K562 (cell line): ENCODE measurements around the gene VMP1. TPM values are rescaled to one million over a fixed set of nuclear protein-coding genes. Genes with fewer than 3 reads are reported as not detected.

Experiments
- ATAC-seq: fragments of 200-7000 bp; cut with Tn5 transposase; 3 replicates; pipeline ENCODE4 v1.9.1; 2020; ENCODE audit warnings: moderate library complexity
- BruUV-seq: library from RNA; stranded (reverse); fragments of 400-500 nt; replicated peaks from 2 replicates; lab custom pipeline; 2021; lab: Mats Ljungman, UMichigan
- CTCF ChIA-PET: fragments of 300-600 bp; formaldehyde crosslinking; extraction: SDS; loops from one replicate; lab custom pipeline; 2021; ENCODE audit warnings: low intra/inter-chr PET ratio; lab: Yijun Ruan, JAX
- POLR2A ChIA-PET: fragments of 300-600, 350-650 bp; sonication (Branson Sonifier 250); formaldehyde crosslinking; extraction: SDS; loops from one replicate; lab custom pipeline; 2021; ENCODE audit warnings: antibody characterized with exemption, inconsistent platforms; lab: Yijun Ruan, JAX
- DNase-seq, 4 experiments: peaks; one replicate each; pipeline versions ENCODE4 v3.0.0 to v3.0.0-alpha.2; 2011 to 2018; ENCODE audit warnings: low spot score in 3 of 4, mixed read lengths in 3 of 4; ENCODE audit errors: extremely low read depth in 1 of 4
- FAIRE-seq: peaks from 2 replicates; lab custom pipeline; 2011; peaks lifted over from hg19 to GRCh38; lab: Jason Lieb, UNC
- H2AFZ ChIP-seq: 2 replicates; pipeline ENCODE4 v1.6.0; 2011; ENCODE audit warnings: low read depth, low read length, control low read depth, inconsistent platforms
- H3K27ac ChIP-seq: fragments of 200-600 bp; 3 replicates; pipeline ENCODE4 v1.8.0; 2011; ENCODE audit warnings: low read depth, mild to moderate bottlenecking, control low read depth, inconsistent platforms, low read length, moderate library complexity, mixed read lengths; ENCODE audit errors: extremely low read depth
- H3K27me3 ChIP-seq, 2 experiments: fragments of 300-600 bp in 1 of 2; 2 replicates in 1 of 2; 3 replicates in 1 of 2; pipeline versions ENCODE4 v1.6.0 to v1.8.0; 2011; ENCODE audit warnings: inconsistent platforms in 2 of 2, low read length in 2 of 2, mild to moderate bottlenecking in 1 of 2, mixed read lengths in 1 of 2, moderate library complexity in 1 of 2; ENCODE audit not compliant: control insufficient read depth in 2 of 2, insufficient read depth in 2 of 2
- H3K36me3 ChIP-seq: fragments of 300-600 bp; 3 replicates; pipeline ENCODE4 v1.8.0; 2011; ENCODE audit warnings: mild to moderate bottlenecking, low read length, inconsistent platforms; ENCODE audit not compliant: control insufficient read depth, insufficient read depth
- H3K4me1 ChIP-seq, 2 experiments: fragments of 200-600 bp in 1 of 2; replicated peaks in 1 of 2; 2 replicates in 1 of 2; 3 replicates in 1 of 2; pipeline versions ENCODE4 v1.5.1 to v1.8.0; 2011; ENCODE audit warnings: inconsistent platforms in 2 of 2, low read length in 2 of 2, mild to moderate bottlenecking in 1 of 2, mixed read lengths in 1 of 2, moderate library complexity in 1 of 2; ENCODE audit not compliant: control insufficient read depth in 2 of 2, insufficient read depth in 2 of 2
- H3K4me2 ChIP-seq: 2 replicates; pipeline ENCODE4 v1.6.1; 2011; ENCODE audit warnings: low read length, control low read depth, inconsistent platforms, mixed read lengths; ENCODE audit not compliant: insufficient read depth
- H3K4me3 ChIP-seq: fragments of 200-600 bp; sonication (generic), shearing (Covaris generic); 2 replicates; pipeline ENCODE4 v1.5.1; 2016; ENCODE audit warnings: control low read depth, inconsistent platforms
- H3K79me2 ChIP-seq: fragments of 200-600 bp; 3 replicates; pipeline ENCODE4 v1.8.0; 2011; ENCODE audit warnings: low read length, inconsistent platforms; ENCODE audit not compliant: control insufficient read depth, insufficient read depth
- H3K9ac ChIP-seq, 2 experiments: 2 replicates each; pipeline versions ENCODE4 v1.6.0 to v1.6.1; 2011; ENCODE audit warnings: low read depth in 2 of 2, low read length in 2 of 2, control low read depth in 1 of 2, inconsistent platforms in 1 of 2, mild to moderate bottlenecking in 1 of 2, mixed read lengths in 1 of 2; ENCODE audit not compliant: insufficient read depth in 1 of 2
- H3K9me1 ChIP-seq: one replicate; pipeline ENCODE4 v1.6.0; 2011; ENCODE audit warnings: inconsistent platforms, mild to moderate bottlenecking, low read length, moderate library complexity; ENCODE audit not compliant: control insufficient read depth, insufficient read depth
- H3K9me3 ChIP-seq: replicated peaks from 2 replicates; pipeline ENCODE4 v1.5.1; 2011; ENCODE audit warnings: low read depth, low read length, inconsistent platforms; ENCODE audit not compliant: control insufficient read depth, insufficient read depth
- H4K20me1 ChIP-seq: replicated peaks from 2 replicates; pipeline ENCODE4 v1.6.1; 2011; ENCODE audit warnings: low read length, inconsistent platforms, mixed read lengths; ENCODE audit not compliant: control insufficient read depth, insufficient read depth
- GTF2A2 ChIP-seq: IDR thresholded peaks from 2 replicates; pipeline ENCODE4 v1.6.1; 2016; ENCODE audit warnings: mild to moderate bottlenecking, missing genetic modification characterization, missing compliant biosample characterization
- HEY1 ChIP-seq: fragments of 250-450 bp; sonication (Bioruptor Pico); IDR thresholded peaks from 2 replicates; pipeline ENCODE4 v1.5.0; 2020; ENCODE audit warnings: mild to moderate bottlenecking, moderate library complexity, borderline replicate concordance
- KAT7 ChIP-seq: sonication (generic); formaldehyde crosslinking; IDR thresholded peaks from 2 replicates; pipeline ENCODE4 v1.8.0; 2022; ENCODE audit warnings: missing genetic modification reagents, mild to moderate bottlenecking, borderline replicate concordance
- PCBP2 ChIP-seq: fragments of 200-400 bp; formaldehyde crosslinking; IDR thresholded peaks from 2 replicates; pipeline ENCODE4 v1.6.1; 2018; ENCODE audit warnings: low read length, low read depth, mild to moderate bottlenecking, moderate library complexity; ENCODE audit not compliant: poor library complexity, severe bottlenecking
- PYGO2 ChIP-seq: fragments of 450-650 bp; IDR thresholded peaks from 2 replicates; pipeline ENCODE4 v1.6.1; 2016; ENCODE audit warnings: mild to moderate bottlenecking, missing genetic modification characterization, moderate library complexity, missing compliant biosample characterization
- SMAD3 ChIP-seq: fragments of 450-650 bp; formaldehyde crosslinking; conservative IDR thresholded peaks from 2 replicates; pipeline ENCODE4 v1.4.0; 2020; ENCODE audit warnings: mild to moderate bottlenecking
- SPI1 ChIP-seq: IDR thresholded peaks from 2 replicates; pipeline ENCODE4 v1.6.1; 2011; ENCODE audit warnings: low read depth, low read length, control low read depth, borderline replicate concordance
- ZBTB43 ChIP-seq: sonication (generic); formaldehyde crosslinking; IDR thresholded peaks from 2 replicates; pipeline ENCODE4 v1.8.0; 2023; ENCODE audit warnings: mild to moderate bottlenecking, missing genetic modification reagents
- ZNF324 ChIP-seq: fragments of 250-450 bp; sonication (Bioruptor Pico); IDR thresholded peaks from 2 replicates; pipeline ENCODE4 v1.4.0; 2020; ENCODE audit warnings: mild to moderate bottlenecking
- in situ Hi-C: fragments of 300-500 bp; cut with MboI; formaldehyde crosslinking; loops from 4 replicates; pipeline ENCODE4 v1.15.0; 2018; ENCODE audit warnings: inconsistent platforms, mixed read lengths
- intact Hi-C: fragments of 100-400 bp; cut with micrococcal nuclease; formaldehyde crosslinking; loops from 2 replicates; pipeline ENCODE4 v1.14.2; 2022
- polyA plus RNA-seq, 8 experiments: library from polyadenylated mRNA; depleted of rRNA in 4 of 8; stranded (reverse) in 5 of 8; unstranded in 3 of 8; fragments of >200 nt; fragmentation: Nextera tagmentation in 2 of 8; fragmentation: Illumina TruSeq in 1 of 8; extraction: Ambion mirVana in 2 of 8; extraction: Trizol in 1 of 8; gene quantifications; 2 replicates each; pipeline versions ENCODE4 v1.2.1 to v1.2.3, GENCODE V29; 2011 to 2014; ENCODE audit warnings: inconsistent platforms in 1 of 8, missing spikeins in 1 of 8
- total RNA-seq, 7 experiments: library from RNA; depleted of rRNA in 6 of 7; stranded (reverse); fragments of >200 nt in 6 of 7; fragmentation: Illumina TruSeq in 2 of 7; extraction: Trizol in 2 of 7; gene quantifications; 2 replicates each; pipeline versions ENCODE4 v1.2.1 to v1.2.3, GENCODE V29; 2011 to 2021; ENCODE audit warnings: low replicate concordance in 1 of 7

VMP1 gene
- total and polyA plus RNA-seq, 9 of the 15 experiments (the other 6 are each of a cell fraction or from before 2014, with no cell fraction given): 123 to 304 (median 151) TPM

GRCh38 chr17:59765038-59765437 is 57.6 kb downstream of the VMP1 start:
- H4K20me1 ChIP-seq: no peaks in the 10 kb centered on the region
- 0 out of 3 replicates have a peak, but pooled peaks cover 3% of the 10 kb centered on the region for H3K79me2 ChIP-seq
- peaks cover 0 to 7% of the 10 kb centered on the region in 2 experiments; a peak in 2 of 5 replicates for H3K4me1 ChIP-seq
- no peak overlapping the region for H2AFZ ChIP-seq
- no peak overlapping the region for H3K9ac ChIP-seq
- ChIA-PET CTCF (no interaction called here), POLR2A (interaction anchor here (0.8 kb wide), 1 partner anchor 15 kb away, joined by 4 read pairs; no protein-coding TSS in a partner anchor)
- no peaks in the 10 kb centered on the region for H3K9me3 ChIP-seq
- H3K4me2 ChIP-seq: no peak overlapping the region
- FAIRE-seq (no peak), ATAC-seq (no peak), DNase-seq (no peak)
- no peaks in the 10 kb centered on the region for H3K9me1 ChIP-seq
- no peaks in the 10 kb centered on the region for H3K27me3 ChIP-seq
- TF ChIP-seq PYGO2 (tag) (no peak), KAT7 (CRISPR knock-in tag) (no peak), PCBP2 (no peak), ZNF324 (no peak), ZBTB43 (CRISPR knock-in tag) (no peak), SPI1 (no peak), GTF2A2 (tag) (no peak), HEY1 (CRISPR knock-in tag) (no peak), SMAD3 (CRISPR knock-in tag) (no peak)
- intact Hi-C loops: no loop called here
- no peak overlapping the region for H3K4me3 ChIP-seq
- H3K36me3 ChIP-seq: peaks cover 21% of the 10 kb centered on the region
- in situ Hi-C loops: no loop called here
- no peak overlapping the region for H3K27ac ChIP-seq
- BruUV-seq: no TSS peak
